Astrocyte (in vitro differentiated cells and primary cell): ENCODE data around the gene MZB1. TPM values are rescaled to one million over a fixed set of nuclear protein-coding genes. Genes with fewer than 3 reads are reported as not detected.

ENCODE experiments used
- DNase-seq: peaks from one replicate; pipeline ENCODE4 v3.0.0-alpha.2; 2010; ENCODE audit warnings: low read depth
- FAIRE-seq: peaks from 2 replicates; lab custom pipeline; 2011; peaks lifted over from hg19 to GRCh38; lab: Jason Lieb, UNC
- H2AFZ ChIP-seq: 2 replicates; pipeline ENCODE4 v1.6.0; 2012; ENCODE audit warnings: low read depth, low read length, inconsistent platforms
- H3K27ac ChIP-seq: 2 replicates; pipeline ENCODE4 v1.5.1; 2011; ENCODE audit warnings: low read depth, low read length, inconsistent platforms
- H3K27me3 ChIP-seq: 2 replicates; pipeline ENCODE4 v1.6.0; 2011; ENCODE audit warnings: low read length, inconsistent platforms; ENCODE audit not compliant: insufficient read depth
- H3K36me3 ChIP-seq: 2 replicates; pipeline ENCODE4 v1.5.1; 2011; ENCODE audit warnings: low read length, inconsistent platforms; ENCODE audit not compliant: insufficient read depth
- H3K4me1 ChIP-seq: 2 replicates; pipeline ENCODE4 v1.5.1; 2011; ENCODE audit warnings: low read length, inconsistent platforms; ENCODE audit not compliant: insufficient read depth
- H3K4me2 ChIP-seq: 2 replicates; pipeline ENCODE4 v1.6.0; 2012; ENCODE audit warnings: low read length, inconsistent platforms
- H3K4me3 ChIP-seq: 2 replicates; pipeline ENCODE4 v1.5.1; 2011; ENCODE audit warnings: low read depth, mild to moderate bottlenecking, low read length, inconsistent platforms; ENCODE audit not compliant: insufficient read depth
- H3K79me2 ChIP-seq: 2 replicates; pipeline ENCODE4 v1.6.0; 2012; ENCODE audit warnings: mild to moderate bottlenecking, low read length, inconsistent platforms; ENCODE audit not compliant: insufficient read depth
- H3K9ac ChIP-seq: 2 replicates; pipeline ENCODE4 v1.6.0; 2012; ENCODE audit warnings: mild to moderate bottlenecking, low read length, inconsistent platforms
- H3K9me3 ChIP-seq: 2 replicates; pipeline ENCODE4 v1.5.1; 2012; ENCODE audit warnings: low read depth, mild to moderate bottlenecking, low read length, inconsistent platforms; ENCODE audit not compliant: insufficient read depth
- H4K20me1 ChIP-seq: 2 replicates; pipeline ENCODE4 v1.6.0; 2012; ENCODE audit warnings: low read length, inconsistent platforms; ENCODE audit not compliant: insufficient read depth
- H3K27ac Mint-ChIP-seq: one replicate; pipeline ENCODE4 v1.8.0; 2021; ENCODE audit warnings: mild to moderate bottlenecking, mixed read lengths; ENCODE audit not compliant: unreplicated experiment
- H3K27me3 Mint-ChIP-seq: one replicate; pipeline ENCODE4 v1.8.0; 2021; ENCODE audit warnings: low read depth, mixed read lengths; ENCODE audit not compliant: unreplicated experiment
- H3K36me3 Mint-ChIP-seq: one replicate; pipeline ENCODE4 v1.8.0; 2021; ENCODE audit warnings: low read depth, mixed read lengths; ENCODE audit not compliant: unreplicated experiment
- H3K4me1 Mint-ChIP-seq: one replicate; pipeline ENCODE4 v1.8.0; 2021; ENCODE audit warnings: low read depth, mixed read lengths; ENCODE audit not compliant: unreplicated experiment
- H3K4me3 Mint-ChIP-seq: one replicate; pipeline ENCODE4 v1.8.0; 2021; ENCODE audit warnings: mild to moderate bottlenecking, moderate library complexity, mixed read lengths; ENCODE audit not compliant: unreplicated experiment
- H3K9me3 Mint-ChIP-seq: one replicate; pipeline ENCODE4 v1.8.0; 2021; ENCODE audit warnings: mild to moderate bottlenecking, mixed read lengths; ENCODE audit not compliant: unreplicated experiment
- CTCF ChIP-seq: IDR thresholded peaks from 2 replicates; pipeline ENCODE4 v1.5.1; 2011; ENCODE audit warnings: low read depth, mild to moderate bottlenecking, inconsistent platforms, low read length, moderate library complexity; ENCODE audit not compliant: insufficient read depth
- EZH2 ChIP-seq: IDR thresholded peaks from 2 replicates; pipeline ENCODE4 v1.6.1; 2012; ENCODE audit warnings: mild to moderate bottlenecking, low read length, inconsistent platforms; ENCODE audit not compliant: insufficient read depth
- total RNA-seq: library from RNA; stranded (reverse); gene quantifications from 2 replicates; pipeline ENCODE4 v1.2.1, GENCODE V29; 2021

Gene MZB1
- total RNA-seq, 1 donor from 2014 or later: not detected

- Histone ChIP-seq H3K27ac (peak within 1 kb of the TSS; percentile 92), H3K9ac (peak within 1 kb of the TSS; percentile 83), H3K9me3 (no peaks in the 10 kb centered on the region), H4K20me1 (no peaks in the 10 kb centered on the region), H2AFZ (peak within 1 kb of the TSS; percentile 82), H3K4me3 (peak within 1 kb of the TSS; percentile 65), H3K4me2 (peak within 1 kb of the TSS; percentile 90), H3K27me3 (no peaks in the 10 kb centered on the region), H3K79me2 (no peaks in the 10 kb centered on the region), H3K36me3 (no peaks in the 10 kb centered on the region), H3K4me1 (peaks cover 9% of the 10 kb centered on the region)
- Mint-ChIP-seq H3K36me3 (peaks cover 2% of the 10 kb centered on the region), H3K4me3 (peak within 1 kb of the TSS; percentile 97), H3K27me3 (no peaks in the 10 kb centered on the region), H3K4me1 (peaks cover 2% of the 10 kb centered on the region), H3K27ac (peak within 1 kb of the TSS; percentile 100), H3K9me3 (no peaks in the 10 kb centered on the region)
- no peak for TF ChIP-seq EZH2
- no peak for FAIRE-seq
- DNase-seq: peak; percentile 91
Observed at GRCh38 chr5:139403787-139404483, 14.2 kb upstream of the MZB1 start, which contains the start of gene SPATA24. Gene SPATA24, minus strand, starts transcription at chr5:139404089. Its CDS starts 29 bp downstream, at chr5:139404060.

GRCh38 chr5:139403418-139403786 is 13.7 kb upstream of the MZB1 start:
- no peaks in the 10 kb centered on the region for H3K27me3 ChIP-seq
- FAIRE-seq (no peak), DNase-seq (no peak)
- peak overlapping the region; percentile 82 for H2AFZ ChIP-seq
- H3K9ac ChIP-seq: peak overlapping the region; percentile 83
- no peak for TF ChIP-seq CTCF
- no peak for TF ChIP-seq EZH2
- Mint-ChIP-seq H3K4me1 (peaks cover 2% of the 10 kb centered on the region), H3K9me3 (no peaks in the 10 kb centered on the region), H3K4me3 (peak overlapping the region; percentile 97), H3K27me3 (no peaks in the 10 kb centered on the region), H3K27ac (peak overlapping the region; percentile 100), H3K36me3 (peaks cover 2% of the 10 kb centered on the region)
- H3K4me2 ChIP-seq: peak overlapping the region; percentile 90
- no peaks in the 10 kb centered on the region for H4K20me1 ChIP-seq
- H3K4me3 ChIP-seq: peak overlapping the region; percentile 65
- H3K36me3 ChIP-seq: no peaks in the 10 kb centered on the region
- H3K79me2 ChIP-seq: no peaks in the 10 kb centered on the region
- H3K9me3 ChIP-seq: no peaks in the 10 kb centered on the region
- peaks cover 9% of the 10 kb centered on the region for H3K4me1 ChIP-seq
- H3K27ac ChIP-seq: peak overlapping the region; percentile 92

DNA sequence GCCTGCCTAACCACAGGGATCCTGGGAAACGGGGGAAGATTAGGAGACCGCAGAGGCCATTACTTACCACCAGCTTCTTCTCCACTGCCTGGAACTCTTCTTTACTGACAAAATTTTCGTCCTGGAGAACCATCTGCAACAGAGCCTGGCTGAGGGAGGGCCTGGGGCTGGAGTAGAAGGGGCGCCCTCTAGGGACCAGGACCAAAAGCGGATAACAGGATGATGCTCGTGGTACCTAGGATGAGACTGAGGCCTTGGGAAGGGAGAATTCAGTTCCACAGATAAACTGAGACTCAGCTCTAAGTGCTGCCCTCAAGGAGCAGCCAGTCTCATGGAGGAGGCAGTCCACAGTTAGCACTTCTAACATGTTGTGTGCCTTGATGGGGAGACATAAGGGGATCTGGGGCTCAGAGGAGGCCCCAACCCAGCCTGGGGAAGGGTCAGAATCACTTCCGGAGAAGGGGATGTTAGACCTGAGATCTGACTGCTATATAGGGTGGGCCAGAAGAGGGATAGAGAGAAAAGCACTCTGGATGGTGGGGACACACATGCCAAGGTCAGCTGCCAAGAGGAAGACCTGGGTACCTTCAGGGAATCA is 12.9 kb upstream of the MZB1 start:
- Histone ChIP-seq H3K4me3 (no peak overlapping the region), H3K4me1 (peaks cover 12% of the 10 kb centered on the region), H3K9ac (no peak overlapping the region), H3K9me3 (no peaks in the 10 kb centered on the region), H3K27ac (no peak overlapping the region), H3K79me2 (no peaks in the 10 kb centered on the region), H3K4me2 (peak overlapping the region; percentile 90), H2AFZ (peak overlapping the region; percentile 82), H4K20me1 (no peaks in the 10 kb centered on the region), H3K36me3 (no peaks in the 10 kb centered on the region), H3K27me3 (no peaks in the 10 kb centered on the region)
- peak overlapping the region; percentile 100 for H3K27ac Mint-ChIP-seq
- DNase-seq (no peak), FAIRE-seq (no peak)
- TF ChIP-seq EZH2 (no peak), CTCF (peak; percentile 22)
- no peaks in the 10 kb centered on the region for H3K27me3 Mint-ChIP-seq
- H3K4me1 Mint-ChIP-seq: peaks cover 2% of the 10 kb centered on the region
- H3K36me3 Mint-ChIP-seq: peaks cover 2% of the 10 kb centered on the region
- H3K4me3 Mint-ChIP-seq: peak overlapping the region; percentile 97
- H3K9me3 Mint-ChIP-seq: no peaks in the 10 kb centered on the region
